ENCODE measurements around the gene ADSS1.

The ADSS1 gene

GRCh38 chr14:104795781-104796686 lies 72.0 kb downstream of the ADSS1 start:
- H3K27ac ChIP-seq, result peak overlapping the region; percentile 67 to 99
- no peak for TF ChIP-seq CTCF (IDR thresholded peaks at IDR 0.05)
- DNase-seq (ENCODE audit: low spot score), result no peak
- H3K4me3 ChIP-seq, result peak overlapping the region; percentile 99

- DNase-seq (ENCODE audit: low spot score), result no peak
- TF ChIP-seq CTCF (IDR thresholded peaks at IDR 0.05), result no peak
- Histone ChIP-seq H3K4me3 (no peak overlapping the region), H3K27ac (peak overlapping the region in 1 of 2 donors; percentile 99)
Measured at GRCh38 chr14:104796687-104797081, 72.7 kb downstream of the ADSS1 start.
